GM21737 (cell line): ENCODE measurements around the gene NOD2.

Experiments used
- ATAC-seq: cut with Tn5 transposase; IDR thresholded peaks from one replicate; pipeline ENCODE4 v1.9.1; 2021; ENCODE audit warnings: mild to moderate bottlenecking, moderate library complexity; ENCODE audit not compliant: unreplicated experiment

Gene NOD2

DNA sequence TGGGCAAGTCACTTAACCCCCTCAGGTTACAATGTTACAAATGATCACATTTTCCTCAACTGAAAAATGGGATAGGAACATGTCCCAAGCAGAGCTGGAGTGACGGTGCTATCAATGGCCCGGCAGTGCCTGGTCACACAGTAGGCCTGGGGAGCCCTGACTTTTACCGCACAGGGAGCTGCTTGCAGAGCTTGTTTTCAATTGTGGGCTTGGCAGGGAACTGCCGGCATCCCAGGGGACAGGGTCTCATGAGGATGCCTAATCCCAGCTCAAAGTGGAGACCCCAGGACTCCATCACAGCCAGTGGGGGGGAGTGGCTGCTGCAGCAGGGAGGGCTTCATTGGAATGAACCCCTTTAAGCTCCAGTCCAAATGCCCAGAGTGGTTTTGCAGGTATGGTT is 23.7 kb upstream of the NOD2 start:
- no peak for ATAC-seq

DNA sequence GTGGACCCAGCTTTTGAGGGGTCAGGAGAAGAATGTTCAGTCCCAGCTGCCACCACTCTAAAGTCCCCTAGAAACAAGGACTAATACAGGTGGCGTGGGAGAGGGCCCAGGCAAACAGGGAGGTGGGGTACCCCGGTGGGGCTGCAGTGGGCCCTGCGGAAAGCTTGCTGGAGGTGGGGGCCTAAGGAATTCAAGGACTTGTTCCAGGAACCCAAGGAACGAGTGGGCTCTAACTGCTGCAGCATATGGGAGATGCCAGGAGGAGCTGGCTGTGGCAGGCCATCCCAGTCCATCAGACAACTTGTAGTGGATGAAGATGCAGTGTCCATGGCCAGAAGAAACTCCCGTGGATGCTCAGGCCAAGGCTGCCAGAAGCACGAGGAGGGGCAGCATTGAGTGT is 22.9 kb upstream of the NOD2 start:
- ATAC-seq = no peak

DNA sequence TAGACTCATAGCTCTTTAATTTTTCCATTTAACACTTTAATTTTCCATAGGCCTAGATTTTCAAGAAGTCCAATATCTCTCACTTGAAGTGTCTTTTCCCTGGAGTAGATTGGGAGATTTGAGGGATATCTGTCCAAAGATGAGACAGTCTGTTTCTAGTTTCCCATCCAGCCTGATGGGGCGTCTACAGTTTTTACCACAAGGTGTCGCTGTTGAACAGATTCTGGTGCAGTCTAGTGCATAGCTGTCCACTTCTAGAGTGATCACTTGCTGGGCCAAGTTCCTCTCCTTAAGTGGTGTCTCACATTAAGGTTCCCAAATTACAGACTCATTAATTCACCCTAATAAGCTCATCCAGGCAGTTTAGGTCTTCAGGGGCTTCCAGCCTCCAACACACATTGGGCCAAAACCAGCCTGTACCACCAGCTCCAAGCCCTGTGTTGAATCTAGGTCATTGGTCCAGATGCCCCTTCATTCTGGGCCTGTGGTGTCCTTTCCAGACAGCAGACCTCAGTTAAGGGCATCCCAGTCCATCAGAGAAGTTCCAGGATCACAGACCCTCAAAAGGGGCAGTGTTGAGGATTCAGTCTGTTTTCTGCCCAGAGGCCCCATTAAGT is 21.7 kb upstream of the NOD2 start:
- ATAC-seq = no peak

DNA sequence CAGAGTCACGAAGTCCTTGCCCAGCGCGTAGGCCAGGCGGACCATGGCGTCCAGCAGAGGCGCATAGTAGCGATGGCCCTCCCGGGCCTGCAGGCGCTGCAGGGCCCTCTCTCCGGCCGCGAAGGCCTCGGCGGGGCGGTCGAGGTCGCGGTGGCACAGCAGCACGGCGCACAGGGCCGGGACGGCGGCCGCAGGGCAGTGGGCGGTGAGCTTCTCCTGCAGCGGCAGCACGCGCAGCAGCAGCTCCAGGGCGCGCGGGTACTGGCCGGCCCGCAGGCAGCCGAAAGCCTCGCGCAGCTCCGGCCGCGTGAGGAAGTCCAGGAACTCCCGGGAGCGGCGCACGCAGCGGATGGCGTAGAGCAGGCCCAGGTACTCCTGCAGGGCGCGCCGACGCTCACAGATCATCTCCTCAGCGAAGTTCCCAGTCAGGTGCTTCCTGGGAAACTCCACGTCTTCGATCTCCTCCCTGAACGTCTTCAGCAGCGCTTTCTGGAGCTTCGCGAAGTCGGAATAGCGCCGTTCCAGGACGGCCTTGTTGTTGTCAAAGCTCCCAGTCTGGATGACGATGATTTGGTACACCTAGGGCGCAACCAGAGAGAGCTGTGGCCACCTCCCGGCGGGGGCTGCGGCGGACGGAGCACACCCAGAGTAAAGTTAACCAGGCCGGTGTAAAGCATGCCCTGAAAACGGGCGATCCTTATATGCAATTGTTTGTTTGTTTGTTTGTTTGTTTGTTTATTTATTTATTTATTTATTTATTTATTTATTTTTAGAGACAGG is 19.7 kb upstream of the NOD2 start:
- ATAC-seq = no peak

DNA sequence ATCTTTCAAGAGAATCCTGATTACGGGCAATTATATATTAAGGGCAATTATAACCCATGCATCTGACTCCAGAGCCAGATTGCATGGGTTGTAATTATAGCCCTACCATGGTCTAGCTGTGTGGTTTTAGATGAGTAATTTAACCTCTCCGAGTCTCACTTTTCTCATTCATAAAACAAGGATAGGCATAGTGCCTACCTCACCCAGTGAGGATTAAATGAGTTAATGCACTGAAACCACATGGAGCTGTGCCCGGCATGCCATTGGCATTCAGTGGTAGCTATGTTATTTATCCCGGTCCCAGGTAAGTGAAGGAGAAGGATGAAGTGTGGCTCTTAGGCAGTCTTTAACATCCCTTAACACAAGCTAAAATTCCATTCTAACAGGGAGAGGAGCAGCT is 18.6 kb upstream of the NOD2 start:
- ATAC-seq = no peak

DNA sequence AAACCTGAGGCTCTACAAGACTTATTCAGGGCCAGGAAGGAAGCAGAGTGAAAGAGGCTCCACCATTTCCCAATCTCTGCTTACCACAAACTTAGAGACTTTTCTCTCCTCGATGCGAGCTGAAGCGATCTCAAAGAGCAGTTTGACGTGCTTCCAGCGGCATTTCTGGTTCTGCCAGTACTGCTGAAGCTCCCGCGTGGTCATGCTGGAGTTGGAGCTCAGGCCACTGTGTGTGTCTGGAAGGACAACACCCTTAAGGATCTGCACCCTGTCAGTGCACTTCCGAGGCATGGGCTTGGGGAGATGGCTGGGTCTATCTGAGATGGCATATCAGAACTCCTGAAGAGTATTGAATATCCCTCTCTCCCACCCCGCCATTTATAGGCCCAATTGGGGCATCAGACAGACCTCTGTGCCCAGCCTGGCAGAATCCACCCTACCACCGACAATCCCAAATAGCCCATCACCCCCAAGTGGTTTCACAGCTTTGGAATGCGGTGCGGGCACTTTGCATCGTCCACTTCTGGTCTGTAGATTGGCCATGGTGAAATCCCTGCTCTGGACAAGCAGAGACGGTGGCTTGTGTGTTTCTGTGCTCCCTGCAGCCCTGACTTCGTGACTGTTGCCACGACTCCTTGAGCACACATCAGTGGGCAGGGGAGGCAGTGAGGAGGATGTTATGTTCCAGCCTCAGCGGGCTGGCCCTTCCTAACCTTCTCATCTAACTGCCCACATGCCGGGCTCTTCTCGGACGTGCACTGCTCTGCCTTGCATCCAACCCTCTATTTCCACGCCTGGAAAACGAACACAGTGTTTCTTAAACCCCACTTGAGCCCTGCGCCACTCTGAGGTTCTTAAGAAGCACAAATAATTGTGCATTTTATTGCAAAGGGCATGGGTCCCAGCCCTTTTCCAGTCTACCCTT is 17.5 kb upstream of the NOD2 start:
- ATAC-seq = no peak

DNA sequence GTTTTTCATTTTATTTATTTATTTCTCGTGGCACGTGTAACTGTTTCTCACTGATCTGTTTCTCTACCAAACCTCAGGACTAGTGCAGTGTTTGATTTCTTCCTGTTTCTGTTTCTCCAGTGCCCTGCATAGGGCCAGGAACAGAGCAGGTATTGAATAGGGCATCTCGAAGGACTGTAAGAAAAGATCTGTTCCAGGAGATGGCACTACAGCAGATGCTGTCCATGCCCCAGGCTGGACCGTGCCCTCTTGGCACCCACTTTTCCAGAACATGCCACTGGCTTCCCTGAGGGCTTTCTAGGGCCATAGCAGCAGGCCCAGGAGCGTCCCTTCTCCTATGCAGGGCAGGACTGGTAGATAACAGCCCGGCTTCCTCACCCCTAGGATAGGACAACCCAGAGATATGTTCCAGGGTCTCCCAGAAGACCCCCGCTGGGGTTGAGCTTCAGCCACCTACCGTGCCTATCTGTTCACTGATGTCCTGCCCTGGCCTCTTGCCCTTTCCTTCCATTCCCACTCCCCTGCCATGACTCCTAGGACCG is 16.7 kb upstream of the NOD2 start:
- no peak for ATAC-seq

DNA sequence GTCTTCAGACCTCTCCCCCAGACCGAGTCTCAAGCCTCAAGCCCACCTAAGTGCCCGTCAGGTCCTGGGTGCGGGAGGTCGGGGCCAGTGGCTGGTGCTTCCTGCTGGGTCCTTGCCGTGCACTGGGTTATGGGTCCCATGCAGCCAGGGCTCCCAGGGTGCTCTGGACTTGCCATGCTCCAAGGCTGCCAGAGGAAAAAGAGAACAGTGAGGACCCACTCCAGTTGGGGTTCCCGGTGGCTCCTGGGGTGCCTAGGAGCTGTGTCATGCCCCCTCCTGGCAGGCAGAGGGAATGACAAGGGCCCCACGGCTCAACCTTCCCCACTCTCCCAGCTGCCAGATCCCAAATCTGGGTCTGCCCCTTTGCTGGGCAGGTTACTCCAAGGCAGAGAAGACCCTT is 16.1 kb upstream of the NOD2 start:
- no peak for ATAC-seq

DNA sequence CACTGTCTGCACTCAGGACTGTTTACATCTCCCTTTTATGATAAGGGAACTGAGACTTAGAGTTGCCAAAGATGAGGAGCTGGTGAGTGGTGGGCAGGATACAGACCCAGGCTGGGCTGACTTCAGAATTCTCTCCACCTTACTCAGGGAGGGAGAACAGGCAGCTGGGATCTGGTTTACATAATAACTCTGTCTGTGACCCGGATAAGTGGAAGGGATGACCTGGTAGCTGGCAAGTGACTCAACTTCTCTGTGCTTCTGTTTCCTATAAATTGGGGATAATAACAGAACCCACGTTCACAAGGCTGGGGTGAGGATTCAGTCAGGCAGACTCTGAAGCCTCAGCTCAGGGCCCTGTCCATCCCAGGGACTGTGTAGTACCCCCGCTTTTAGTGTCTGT is 14.9 kb upstream of the NOD2 start:
- no peak for ATAC-seq

DNA sequence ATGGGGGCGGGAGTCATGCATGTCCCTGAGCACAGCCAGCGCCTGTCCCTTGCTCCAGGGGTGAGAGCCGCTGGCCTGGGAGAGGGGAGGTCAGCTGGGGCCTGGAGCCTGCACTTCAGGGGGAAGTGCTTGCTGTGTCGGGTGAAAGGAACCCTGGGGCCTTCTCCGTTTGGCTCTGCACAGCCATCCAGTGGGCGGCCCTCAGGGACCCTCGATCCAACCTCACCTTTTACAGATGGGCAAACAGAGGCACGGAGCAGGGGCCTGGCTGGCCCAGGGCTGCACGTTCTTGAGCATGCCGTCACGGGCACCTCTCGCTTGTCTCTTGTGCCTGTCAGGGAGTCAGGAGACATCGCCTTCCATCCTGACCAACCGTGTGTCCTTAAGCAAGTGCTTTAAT is 14.1 kb upstream of the NOD2 start:
- no peak for ATAC-seq

DNA sequence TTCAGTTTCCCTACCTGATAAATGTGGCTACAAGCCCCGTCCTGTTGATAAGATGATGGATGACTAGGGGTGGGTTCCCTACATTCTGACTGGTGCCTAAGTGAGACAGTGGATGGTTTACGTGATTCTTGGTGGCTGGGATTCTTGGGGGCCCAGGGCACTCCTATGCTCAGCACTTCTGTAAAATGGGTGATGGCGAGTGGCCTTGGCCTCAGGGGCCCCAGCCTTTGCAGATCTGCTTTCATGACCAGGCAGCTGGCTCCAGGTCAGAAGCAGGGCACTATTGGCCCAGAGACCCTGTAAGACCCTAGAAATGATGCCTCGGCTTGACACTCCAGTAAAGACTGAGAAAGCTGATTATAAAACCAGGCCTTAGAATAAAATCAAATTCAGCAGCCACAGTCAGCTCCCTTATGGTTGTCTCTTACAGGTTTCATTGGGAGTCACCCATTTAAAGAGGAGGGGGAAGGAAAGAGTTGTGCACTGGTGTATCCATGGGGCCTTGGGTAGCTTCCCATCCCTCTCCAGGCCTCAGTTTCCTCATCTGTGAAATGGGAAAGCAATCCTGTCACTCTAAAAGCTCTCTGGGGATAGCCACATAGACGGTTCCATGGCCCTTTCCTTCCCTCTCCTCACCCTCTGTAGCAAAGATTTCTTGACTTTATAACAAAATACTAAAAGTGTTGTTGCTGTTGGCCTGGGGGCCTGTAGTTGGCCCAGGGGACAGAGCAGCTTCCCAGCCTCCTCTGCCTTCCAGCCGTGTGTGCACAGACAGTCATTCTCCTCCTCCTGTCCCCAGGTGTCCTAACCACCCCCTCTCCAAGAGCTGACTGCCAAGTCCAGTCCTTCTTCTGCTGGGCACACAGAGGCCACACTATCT is 13.5 kb upstream of the NOD2 start:
- ATAC-seq = no peak

DNA sequence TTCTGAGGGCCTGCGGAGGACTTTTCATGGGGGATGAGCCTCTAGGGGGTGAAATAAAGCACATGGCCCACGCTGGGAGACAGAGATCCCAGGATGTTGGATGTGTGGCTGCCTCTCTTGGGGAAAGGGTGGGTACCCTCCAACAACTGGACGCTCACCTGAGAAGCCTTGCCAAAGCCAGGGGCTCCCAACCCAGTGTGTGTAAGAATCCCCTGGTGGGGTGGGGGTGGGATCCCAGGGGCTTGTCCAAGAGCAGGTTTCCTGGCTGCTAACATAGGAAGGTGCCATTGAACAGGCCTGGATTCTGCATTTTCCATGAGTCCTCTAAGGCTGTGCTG is 12.9 kb upstream of the NOD2 start:
- no peak for ATAC-seq

DNA sequence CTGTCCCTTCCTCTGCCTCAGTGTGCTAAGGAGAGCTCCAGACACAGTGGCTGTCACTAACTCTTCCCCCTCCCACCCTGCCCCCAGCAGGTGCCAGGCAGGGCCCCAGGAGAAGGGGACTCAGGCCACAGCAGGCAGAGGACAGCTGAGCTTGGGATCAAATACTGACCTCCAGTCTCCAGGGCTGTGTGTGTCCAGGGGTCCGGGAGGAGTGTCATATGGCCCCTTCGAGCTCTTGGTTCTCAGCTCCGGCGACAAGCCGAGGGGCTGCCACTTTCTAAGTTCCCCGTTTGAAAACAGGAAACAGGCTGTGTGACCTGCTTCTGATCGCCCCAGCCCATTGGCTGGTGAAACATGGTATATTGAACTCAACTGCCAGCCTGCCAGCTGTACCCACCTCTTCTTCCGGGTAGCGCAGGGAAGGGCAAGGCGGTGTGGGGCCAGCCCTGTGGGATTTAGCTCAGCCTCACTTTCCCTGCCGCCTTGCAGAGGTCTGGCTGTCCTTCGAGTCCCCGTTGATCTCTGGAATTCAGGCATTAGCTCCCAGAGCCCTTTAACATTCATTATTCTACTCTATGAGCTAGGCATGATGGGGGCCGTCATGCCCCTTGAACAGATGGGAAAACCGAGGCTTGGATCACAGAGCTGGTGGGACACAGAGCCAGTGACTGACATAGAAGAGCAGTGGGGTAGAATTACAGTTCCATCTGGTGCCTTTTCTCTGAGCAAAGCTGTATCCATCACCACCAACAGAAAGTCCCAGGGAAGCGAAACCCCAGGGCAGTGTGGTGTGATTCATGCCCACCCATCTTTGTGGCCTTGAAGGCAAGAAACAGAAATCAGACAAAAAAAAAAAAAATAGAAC is 12.2 kb upstream of the NOD2 start, which contains the start of gene SNX20:
Gene SNX20 (minus strand): TSS at position 292 of the 865 bp plus-strand sequence. CDS start 3,786 bp downstream, outside the sequence.
- peak; percentile 48 for ATAC-seq

DNA sequence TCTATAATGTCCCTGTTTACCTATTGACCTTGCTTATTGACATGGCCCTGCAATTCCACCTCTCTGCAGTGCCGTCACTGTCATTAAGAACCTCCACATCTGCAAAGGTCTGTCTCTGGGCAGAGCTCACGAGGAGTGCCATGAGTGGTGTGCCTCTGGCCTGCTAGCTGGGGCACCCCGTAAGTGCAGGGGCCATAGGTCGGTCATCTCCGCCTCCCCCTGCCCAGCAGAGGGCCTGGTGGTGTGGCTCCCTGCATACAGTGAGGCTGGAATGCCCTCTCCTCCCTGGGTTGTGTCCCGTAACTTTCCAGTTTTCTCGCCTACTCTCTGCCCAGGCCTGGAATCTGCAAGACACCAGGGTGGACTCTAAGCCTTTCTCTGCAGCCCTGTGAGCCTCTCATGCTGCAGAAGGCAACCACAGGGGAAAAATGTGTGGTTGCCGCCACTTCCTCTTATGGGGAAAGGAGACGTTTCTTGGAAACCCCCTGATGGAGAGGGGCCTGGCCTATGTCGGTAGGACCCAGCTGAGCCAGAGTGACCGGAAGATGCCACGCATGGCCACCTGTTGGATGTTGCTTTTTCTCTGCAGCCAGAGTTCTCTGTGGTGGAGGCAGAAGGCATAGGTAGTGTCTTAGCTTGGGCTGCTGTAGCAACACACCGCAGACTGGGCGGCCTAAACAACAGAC is 9.6 kb upstream of the NOD2 start:
- peak; percentile 67 for ATAC-seq

DNA sequence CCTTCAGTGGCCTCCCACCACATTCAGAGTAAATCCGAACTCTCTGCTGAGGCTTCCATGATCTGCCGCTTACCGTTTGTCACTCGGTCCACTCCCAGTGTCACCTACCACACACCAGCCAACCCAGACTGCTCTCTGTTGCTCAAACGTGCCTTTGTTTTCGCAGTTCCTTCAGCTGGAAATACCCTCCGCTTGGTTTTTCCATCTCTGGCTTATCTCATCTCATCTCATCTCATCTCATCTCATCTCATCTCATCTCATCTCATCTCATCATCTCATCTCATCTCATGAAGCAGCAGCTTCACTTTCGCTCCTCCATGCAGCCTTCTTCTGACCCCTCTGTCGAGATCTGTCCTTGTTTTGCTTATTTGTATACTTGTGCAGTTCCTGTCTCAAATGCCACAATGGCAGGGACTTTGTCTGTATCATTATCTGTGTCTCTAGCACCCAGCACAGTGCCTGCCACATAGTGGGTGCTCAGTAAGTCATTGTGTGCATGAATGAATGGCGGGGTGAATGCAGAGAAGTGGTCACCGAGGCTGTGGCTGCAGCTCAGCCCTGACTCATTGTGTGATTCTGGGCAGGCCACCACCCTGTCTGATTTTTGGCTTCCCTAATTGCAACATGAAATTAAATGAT is 8.5 kb upstream of the NOD2 start:
- no peak for ATAC-seq

DNA sequence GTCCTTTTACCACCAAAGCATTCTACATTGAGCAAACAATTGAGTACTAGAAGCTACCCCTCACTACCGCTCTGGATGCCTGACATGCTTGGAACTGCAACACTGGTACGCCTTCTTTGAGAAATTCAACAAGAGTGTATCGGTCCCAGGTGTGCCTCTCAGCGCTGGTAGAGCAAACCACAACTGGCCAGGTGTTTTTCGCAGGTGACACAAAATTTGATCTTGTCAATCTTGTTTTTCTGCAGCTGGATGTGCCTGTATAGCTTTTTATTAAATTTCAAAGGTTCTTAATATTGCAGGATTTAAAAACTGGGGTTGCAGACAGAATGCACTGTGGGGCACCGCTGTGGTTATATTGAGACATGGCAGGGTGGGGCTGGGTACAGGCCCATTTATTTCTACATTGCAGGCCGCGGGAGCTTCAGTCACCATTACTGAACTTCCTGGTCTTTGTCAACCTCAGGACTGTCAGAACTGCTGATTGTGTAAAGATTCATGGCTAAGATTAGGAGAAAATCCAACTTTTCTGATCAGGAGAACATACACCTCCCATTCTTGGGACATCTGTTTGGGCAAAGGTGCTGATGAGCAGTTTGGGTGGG is 7.8 kb upstream of the NOD2 start:
- ATAC-seq = no peak

DNA sequence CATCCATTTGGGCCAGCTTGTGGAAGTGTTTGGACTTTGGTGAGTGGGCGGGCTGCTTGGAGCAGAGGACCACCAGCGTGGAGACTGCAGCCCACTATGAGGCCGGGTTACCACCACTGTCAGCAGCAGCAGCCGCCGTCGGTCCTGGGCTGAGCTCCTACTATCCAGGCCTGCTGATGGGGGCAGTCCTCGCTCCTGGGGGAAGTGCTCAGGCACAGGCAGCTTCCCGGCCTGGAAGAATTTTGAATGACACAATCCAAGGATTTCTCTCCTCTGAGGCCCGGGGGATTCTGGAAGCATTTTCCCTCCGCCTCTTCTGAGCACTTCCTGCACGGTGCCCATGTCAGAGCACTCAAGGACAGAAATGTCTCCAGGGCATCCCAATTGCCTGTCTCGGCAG is 5.3 kb upstream of the NOD2 start:
- ATAC-seq = no peak

DNA sequence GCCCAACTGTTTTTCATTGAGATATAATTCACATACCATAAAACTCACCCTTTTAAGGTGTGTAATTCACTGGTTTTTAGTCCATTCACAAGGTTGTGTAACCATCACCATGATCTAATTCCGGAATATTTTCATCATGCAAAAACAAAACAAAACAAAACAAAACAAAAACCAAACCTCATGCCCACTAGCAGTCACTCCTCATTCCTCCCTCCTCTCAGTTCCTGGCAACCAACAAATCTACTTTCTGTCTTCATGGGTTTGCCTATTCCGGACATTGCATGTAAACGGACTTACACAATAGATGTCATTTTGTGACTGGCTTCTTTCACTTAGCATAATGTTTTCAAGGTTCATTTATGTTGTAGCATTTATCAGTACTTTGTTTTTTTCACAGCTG is 4.5 kb upstream of the NOD2 start:
- ATAC-seq = no peak
